HG02885 (cell line): Measurements from ENCODE around the gene NDUFA7.
"Not testable (repeated sequence)": the region's sequence is repeated elsewhere in the genome, so short reads cannot be mapped to it uniquely, and the experiment has no call there.

Experiments
- ATAC-seq: cut with Tn5 transposase; IDR thresholded peaks from one replicate; pipeline ENCODE4 v1.9.1; 2021; ENCODE audit warnings: mild to moderate bottlenecking; ENCODE audit not compliant: unreplicated experiment, poor library complexity

Gene NDUFA7

DNA sequence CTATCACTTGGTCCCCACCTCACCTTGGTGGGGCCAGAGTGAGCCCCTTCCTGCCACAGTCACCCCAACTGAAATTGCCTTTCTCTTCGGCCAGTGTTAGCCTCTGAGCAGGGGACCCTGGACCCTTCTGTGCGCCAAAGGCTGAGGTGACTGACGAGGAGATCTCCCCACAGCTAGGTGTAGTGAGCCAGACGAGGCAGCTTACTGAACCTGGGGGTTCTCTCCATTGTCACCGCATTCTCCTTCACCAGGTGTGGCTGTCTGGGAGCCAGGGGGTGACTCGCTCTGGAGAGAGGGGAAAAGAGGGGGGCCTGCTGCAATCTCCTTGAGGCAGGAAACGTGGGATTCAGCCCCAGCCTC, 1.4 kb upstream of the NDUFA7 start:
- ATAC-seq = no peak

DNA sequence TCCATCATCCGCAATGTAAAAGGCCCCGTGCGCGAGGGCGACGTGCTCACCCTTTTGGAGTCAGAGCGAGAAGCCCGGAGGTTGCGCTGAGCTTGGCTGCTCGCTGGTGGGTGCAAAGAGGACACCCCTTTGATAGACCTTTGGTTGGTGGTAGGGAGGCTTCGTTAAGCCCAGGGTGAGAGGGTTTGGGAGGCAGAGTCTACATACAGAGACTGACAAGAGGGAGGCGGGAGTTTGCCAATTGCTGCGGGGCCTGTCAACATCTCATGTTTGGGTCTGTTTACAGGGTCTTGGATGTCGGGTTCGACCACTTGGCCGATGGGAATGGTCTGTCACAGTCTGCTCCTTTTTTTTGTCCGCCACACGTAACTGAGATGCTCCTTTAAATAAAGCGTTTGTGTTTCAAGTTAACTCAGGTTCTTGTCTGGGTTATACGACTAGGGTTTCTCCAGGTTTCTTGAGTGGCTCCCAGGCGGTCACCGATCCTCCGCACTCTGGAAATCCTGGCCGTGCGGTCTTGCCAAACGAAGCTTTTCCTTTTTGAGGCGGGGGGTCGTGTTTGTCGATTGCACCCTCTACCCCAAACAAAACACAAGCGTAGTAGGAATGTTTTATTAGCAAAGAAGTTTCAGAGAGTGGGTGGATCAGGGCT, 937 bp upstream of the NDUFA7 start:
- ATAC-seq = no peak

DNA sequence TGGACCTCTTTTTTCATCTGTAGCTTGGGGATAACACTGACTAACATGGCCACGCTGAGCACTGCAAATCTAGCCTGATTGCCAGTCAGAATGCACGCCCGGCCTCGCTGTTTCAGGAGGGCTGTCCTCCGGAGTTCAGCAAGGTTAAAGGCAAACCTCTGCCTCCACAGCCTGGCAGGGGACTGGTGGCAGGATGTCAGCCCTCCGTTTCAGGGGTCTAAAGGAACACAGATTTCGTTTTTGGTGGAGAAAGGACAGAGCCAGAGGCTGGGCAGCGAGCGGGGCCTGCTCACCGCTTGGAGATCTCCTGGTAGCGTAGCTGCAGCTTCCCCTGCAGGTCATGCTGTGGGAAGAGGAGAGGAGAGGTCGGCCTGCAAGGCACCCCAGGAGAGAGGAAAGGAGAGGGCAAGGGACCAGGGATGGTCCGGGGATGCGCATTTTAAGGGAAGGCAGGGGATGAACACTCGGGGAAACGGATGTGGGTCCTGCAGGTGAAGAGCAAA, 560 bp downstream of the NDUFA7 start:
- peak; percentile 26 for ATAC-seq

DNA sequence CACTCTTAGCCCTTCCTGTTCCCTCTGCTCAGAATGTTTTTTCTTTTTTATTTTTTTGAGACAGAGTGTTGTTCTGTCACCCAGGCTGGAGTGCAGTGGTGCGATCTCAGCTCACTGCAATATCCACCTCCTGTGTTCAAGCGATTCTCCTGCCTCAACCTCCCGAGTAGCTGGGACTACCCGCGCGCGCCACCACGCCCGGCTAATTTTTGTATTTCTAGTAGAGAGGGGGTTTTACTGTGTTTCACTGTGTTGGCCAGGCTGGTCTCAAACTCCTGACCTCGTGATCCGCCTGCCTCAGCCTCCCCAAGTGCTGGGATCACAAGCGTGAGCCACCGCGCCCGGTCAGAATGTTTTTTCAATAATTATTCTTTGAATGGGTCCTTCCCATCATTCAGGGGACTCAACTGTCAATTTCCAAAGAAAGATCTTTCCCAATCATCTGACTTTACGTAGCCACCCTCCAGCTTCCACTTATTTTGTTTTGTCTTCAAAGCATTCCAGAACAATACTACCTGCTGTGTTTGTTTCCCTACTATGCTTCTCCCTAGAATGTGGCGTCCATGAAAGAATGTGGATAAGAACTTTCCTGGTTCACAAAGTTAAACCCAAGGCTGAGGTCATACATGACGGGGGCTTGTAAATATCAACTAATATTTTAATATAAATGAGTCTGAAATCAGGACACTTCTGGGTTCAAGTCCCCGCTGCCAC, 1.2 kb downstream of the NDUFA7 start:
- ATAC-seq = no peak

DNA sequence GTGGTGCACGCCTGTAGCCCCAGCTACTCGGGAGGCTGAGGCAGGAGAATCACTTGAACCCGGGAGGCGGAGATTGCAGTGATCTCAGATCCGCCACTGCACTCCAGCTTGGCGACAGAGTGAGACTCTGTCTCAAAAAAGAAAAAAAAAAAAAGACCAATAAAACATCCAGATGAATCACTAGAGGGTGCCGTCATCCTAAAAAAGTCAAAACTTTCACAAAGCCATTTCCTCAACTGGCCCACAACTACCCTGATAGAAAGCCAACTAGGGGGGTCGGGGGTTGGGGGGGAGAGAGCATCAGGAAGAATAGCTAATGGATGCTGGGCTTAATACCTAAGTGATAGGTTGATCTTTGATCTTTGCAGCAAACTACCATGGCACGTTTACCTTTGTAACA, 2.3 kb downstream of the NDUFA7 start:
- ATAC-seq = not testable (repeated sequence)

DNA sequence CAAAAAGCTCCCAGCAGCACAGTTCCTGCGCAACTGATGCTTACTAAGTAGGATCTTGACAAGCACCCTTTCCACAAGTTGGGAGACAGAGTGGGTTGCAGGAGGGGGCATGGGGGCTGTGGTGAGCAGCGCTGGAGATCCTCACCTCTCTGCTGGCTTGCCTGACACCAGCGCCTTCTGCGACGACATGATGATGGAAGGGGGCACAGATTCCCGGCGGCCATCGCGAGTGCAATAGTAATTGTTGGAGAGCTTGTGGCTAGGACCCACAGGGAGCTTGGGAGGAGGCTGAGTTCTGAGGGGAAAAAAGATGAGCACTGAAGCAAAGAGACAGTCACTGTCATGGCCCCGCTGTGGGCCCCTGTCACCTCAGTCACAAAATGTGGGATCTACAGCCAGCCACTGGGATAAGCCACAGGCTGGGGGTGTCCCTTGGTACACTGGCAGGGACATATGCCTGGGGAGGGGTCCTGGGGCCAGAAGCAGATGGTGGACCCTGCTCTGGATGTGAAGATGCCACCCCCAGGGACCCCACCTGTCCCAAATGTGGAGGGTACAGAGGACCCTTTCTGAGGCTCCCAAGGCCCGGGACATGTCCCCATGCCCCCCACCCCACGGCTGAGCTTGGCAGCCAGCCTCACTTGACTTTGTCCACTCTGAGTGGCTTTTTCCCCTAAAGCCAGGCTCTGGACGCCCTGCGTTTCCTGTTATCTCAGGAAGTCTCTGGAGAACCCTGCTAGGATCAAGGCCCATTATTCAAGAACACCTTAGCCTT, 4.6 kb downstream of the NDUFA7 start:
- ATAC-seq = no peak

DNA sequence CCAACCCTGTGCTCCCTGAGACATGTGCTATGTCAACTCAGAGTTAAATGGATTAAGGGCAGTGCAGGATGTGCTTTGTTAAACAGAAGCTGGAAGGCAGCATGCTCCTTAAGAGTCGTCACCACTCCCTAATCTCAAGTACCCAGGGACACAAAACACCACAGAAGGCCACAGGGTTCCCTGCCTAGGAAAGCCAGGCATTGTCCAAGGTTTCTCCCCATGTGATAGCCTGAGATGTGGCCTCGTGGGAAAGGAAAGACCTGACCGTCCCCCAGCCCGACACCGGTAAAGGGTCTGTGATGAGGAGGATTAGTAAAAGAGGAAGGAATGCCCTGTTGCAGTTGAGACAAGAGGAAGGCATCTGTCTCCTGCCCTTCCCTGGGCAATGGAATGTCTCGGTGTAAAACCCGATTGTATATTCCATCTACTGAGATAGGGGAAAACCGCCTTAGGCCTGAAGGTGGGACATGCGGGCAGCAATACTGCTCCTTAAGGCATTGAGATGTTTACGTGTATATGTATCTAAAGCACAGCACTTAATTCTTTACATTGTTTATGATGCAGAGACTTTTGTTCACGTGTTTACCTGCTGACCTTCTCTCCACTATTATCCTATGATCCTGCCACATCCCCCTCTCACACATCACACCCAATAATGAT, 6.1 kb downstream of the NDUFA7 start:
- ATAC-seq = not testable (repeated sequence)

DNA sequence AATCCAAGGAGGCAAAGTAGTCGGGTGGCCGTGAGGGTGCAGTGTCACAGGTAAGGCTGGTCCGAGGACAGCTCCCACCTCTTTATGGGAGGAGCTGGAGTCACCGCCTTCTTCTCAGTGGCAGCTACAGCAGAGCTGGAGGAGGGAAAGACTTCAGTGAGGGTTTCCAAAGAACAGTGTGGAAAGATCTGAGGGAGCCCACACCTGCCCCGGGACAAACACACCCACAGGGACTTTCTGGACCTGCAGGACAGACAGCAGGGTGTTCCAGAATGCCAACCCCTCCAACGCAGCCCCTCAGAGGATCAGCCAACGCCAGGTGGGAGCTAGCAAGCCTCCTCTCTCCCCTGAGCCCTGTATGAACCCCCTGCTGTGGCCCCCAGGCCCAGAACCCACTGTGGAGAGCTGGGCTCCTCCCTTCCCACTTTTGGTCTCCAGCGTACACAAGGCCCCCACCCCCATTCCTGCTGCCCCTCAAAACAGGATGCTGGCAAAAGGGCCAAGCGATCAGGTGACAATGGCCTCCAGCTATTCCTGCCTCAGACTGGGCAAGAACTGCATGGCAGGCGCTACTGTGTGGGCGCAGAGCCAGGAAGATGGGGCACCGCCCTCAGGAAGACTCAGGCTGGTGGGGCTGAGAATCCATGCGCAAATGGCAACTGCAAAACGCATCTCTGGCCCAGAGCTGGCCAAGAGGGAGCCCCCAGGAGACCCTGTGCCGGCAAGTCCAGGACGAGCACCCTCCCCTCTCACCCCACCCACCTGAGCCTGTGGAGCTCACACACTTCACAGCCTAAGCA, 9.5 kb downstream of the NDUFA7 start:
- no peak for ATAC-seq

DNA sequence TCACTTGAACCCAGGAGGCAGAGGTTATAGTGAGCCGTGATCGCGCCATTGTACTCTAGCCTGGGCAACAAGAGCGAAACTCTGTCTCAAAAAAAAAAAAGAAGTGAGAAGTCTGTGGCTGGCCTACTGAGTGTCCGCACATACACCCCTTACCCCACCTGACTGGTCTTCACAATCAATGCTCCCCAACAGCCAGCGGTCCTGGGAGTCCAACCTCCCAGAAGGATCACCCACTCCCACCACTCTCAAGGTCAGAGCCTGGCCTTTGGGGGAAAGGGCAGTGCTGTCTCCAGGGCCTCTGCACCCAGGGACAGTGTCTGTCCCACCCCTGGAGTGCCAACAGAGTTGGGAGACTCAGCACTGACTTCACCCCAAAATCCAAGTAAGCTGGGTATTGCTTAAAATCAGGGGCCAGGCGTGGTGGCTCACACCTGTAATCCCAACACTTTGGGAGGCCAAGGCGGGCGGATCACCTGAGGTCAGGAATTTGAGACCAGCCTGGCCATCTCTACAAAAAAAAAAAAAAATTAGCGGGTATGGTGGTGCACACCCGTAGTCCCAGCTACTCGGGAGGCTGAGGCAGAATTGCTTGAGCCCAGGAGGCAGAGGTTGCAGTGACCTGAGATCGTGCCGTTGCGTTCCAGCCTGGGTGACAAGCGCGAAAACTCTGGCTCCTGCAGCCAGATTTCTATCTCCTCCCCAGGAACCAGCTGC, 10.7 kb downstream of the NDUFA7 start:
- no peak for ATAC-seq

DNA sequence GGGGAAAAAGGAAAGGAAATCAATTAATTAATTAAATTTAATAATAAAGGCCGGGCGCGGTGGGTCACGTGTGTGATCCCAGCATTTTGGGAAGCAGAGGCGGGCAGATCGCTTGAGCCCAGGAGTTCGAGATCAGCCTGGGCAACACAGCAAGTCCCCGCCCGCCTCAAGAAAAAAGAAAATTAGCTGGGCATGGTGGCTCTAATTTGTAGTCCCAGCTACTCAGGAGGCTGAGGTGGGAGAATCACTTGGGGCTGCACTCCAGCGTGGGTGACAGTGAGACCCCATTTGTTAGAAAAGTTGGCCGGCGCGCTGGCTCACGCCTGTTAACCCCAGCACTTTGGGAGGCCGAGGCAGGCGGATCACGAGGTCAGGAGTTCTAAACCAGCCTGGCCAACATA, 12.3 kb downstream of the NDUFA7 start:
- ATAC-seq = no peak

DNA sequence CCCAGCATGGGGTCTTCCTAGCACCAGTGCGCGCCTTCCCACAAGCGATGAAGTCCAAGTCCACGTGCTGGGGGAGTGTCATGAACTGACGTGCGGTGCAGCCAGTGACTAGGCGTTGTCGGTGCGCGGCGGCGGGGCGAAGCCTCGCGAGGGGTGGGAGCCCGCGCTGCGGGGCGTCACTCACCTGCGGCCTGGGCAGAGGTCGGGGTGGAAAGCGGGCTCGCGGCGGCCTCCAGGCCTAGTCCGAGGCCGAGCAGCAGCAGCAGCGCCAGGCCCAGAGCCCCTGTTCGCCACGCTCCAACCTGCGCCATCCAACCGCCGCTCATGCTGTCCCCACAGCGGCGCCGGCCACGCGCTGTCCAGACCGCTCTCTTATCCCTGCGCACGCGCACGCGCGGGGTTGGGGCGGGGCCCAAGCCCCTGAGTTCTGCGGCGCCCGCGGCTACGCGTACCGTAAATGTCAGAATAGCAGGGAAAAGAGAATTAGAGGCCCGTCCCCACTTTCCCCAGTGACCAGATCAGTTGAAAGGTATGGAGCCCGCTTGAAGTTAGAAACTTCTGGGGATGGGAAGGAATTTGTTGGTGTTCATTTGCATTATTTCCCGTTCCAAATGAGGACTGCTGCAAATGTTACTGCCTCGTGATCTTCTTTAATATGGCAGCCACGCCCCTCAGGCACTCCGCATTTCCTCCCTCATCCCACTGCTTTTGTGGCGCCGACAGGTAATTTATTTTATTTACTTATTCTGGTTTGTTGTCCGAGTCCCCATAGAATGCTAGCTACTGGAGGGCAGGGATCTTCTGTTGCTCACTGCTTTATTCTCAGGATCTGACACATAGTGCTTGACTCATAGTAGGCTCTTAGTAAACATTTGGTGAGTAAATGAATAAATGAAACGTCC, 13.0 kb downstream of the NDUFA7 start, which contains the start of gene CD320:
Gene CD320 (minus strand): TSS at position 394 of the 902 bp plus-strand sequence. CDS start 68 bp downstream, at position 326.
- peak; percentile 79 for ATAC-seq

DNA sequence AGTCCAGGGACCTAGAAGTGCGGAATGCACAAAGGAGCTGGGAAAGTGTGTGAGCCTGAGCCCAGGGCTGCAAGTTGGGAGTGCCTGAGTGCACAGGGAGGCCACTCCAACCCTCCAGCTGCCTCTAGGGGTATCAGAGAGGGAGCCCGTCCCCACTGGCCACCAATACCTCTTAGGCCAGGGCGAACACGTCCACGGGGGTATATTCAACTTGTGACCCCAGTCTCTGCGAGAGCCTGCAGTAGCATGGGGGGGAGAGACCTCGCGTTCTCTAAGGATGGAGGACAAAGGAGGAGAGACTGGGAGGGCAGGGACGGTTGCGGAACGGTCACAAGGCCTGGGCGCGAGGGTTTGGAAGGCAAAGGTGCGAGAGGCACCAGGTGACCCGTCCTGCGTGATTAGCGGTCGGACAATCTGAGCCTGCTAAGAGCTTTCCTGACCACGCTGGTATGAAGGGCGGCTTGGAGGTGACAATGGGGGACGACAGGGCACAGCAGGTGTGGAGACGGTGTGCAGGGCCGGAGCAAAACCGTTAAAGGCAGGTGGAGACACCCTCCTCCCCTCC, 13.7 kb downstream of the NDUFA7 start:
- no peak for ATAC-seq

DNA sequence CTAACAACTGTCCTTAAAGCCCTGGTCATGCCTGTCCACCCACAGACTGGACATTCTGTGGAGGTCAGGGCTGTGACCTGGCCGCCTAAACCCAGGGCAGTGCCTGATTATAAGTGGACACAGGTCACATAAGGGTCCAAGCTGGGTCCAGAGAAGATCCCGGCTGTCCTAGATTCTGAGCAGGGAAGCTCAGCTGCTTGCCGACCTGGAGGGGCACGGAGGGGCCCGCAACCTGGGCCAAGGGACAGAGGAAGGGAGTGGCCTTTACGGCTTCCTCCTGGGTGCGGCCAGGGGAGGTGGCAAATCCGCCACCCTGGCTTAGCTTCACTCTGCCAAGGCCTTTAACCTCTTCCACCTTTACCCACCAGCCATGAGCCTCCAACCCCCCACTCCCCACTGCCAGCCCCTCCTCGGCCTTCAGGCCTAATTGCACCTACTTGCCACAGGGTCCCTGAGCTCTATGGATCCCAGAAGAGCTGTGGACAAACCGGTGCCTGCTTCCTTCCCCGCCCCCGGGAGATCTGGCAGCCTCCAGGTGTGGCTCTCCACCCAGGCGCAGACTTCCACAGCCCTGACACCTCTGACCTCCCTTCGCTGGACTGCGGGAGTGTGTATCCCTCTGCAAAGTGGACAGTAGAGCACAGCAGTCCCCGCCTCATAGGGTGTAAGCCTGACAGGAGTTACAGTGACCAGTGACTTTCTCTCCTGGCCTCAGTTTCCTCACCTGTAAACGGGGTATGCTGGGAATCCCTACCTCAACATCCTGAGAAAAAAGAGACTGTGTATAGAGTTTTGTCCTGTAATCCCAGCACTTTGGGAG, 14.7 kb downstream of the NDUFA7 start:
- no peak for ATAC-seq

DNA sequence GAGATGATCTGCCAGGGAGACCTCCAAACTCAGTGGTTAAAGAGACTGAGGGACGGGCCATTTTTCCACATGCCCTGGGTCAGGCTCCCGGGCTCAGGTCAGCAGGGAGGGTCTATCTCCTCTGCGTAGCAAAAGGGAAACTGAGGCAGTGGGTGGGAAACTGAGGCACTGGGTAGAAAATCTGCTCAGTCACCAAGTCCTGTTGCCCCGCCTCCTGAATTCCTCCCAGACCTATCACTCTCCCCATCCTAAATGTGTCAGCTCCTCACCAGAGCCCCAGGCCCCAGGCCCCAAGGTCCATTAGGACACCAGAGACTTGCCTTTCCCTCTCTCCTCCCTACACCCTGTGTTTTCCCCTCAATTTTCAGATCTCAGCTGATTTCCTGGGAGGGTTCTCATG, 15.4 kb downstream of the NDUFA7 start:
- ATAC-seq = no peak

DNA sequence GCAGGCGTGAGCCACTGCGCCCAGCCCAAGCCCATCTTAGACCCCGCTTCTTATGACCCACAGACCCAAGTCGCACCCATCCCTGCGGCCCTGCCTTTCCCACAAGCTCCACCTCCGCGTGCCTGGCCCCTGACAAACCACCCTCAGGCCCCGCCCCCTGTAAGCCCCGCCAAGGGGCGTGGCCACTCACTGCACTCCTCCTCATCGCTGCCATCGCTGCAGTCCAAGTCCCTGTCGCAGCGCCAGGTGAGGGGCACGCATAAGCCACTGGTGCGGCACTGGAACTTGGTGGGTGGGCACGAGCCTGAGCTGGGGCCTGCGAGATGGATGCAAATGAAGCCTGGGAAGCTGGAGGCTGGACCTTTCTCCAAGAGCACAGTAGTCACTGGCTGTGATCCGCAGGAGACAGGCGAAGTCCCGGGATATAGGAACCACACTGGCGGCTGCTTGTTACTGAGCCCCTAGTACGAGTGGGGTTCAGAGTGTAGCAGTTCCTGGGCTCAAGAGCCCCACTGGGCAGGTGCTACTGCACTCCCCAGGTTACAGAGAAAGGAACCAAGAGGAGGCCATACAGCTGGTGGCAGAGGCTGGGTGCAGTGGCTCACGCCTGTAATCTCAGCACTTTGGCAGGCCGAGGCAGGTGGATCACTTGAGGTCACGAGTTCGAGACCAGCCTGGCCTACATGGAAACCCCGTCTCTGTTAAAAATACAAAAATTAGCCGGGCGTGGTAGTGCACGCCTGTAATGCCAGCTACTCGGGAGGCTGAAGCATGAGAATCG, 16.1 kb downstream of the NDUFA7 start:
- ATAC-seq = no peak

DNA sequence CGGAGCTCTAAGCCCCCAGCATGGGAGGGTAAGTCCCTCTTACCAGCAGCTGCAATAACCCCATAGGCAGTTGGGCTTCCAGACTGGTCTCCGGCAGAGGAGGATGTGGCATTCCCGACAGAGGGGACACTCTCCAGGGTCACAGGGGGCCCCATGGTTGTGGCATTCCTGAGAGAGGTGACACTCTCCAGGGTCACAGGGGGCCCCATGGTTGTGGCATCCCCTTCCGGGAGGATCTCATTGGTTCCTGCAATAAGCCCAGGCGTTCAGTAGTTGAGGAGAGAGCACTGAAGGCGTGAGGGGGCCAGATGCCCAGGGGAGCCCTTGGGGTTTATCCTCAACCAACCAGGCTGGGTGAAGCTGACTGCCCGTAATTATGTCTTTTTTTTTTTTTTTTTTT, 18.4 kb downstream of the NDUFA7 start:
- ATAC-seq = no peak
